ENCODE measurements around the gene BCAS3.

BCAS3 gene

GRCh38 chr17:61379457-61380216 lies 702.0 kb downstream of the BCAS3 start:
- no peak for DNase-seq (ENCODE audit: low spot score)
- no peak for TF ChIP-seq CTCF (IDR thresholded peaks at IDR 0.05; ENCODE audit: extremely low read depth, missing control alignments)

DNA sequence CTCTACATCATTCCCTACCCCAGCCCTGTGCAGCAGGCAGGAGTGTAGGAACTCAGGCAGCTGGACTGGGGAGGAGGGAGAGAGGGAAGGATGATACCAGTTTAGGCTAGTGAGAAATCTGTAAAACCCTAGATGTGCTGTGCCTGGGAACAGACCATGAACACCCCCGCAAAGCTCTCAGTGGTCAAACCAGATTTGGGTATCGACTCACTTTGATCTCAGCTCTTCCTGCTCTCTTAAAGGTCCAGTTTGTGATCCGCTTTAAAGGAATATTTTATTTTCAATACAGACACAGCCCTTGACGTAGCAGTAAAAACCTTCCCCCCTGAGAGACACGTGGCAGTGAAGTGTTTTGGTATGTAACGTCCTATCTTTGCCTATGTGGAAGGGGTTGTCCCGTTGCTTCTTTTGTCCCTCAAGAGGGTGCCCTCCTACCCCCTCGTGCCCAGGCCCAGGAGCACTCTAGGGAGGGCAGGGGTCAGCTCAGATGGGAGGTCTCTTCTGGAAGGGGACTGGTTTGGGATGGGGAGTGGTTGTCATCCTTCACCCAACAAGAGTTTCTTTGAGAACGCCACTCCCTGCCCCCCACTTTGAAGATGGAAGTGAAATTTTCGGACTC lies 702.7 kb downstream of the BCAS3 start:
- TF ChIP-seq CTCF (IDR thresholded peaks at IDR 0.05; ENCODE audit: extremely low read depth, missing control alignments): no peak
- DNase-seq (ENCODE audit: low spot score): no peak

DNA sequence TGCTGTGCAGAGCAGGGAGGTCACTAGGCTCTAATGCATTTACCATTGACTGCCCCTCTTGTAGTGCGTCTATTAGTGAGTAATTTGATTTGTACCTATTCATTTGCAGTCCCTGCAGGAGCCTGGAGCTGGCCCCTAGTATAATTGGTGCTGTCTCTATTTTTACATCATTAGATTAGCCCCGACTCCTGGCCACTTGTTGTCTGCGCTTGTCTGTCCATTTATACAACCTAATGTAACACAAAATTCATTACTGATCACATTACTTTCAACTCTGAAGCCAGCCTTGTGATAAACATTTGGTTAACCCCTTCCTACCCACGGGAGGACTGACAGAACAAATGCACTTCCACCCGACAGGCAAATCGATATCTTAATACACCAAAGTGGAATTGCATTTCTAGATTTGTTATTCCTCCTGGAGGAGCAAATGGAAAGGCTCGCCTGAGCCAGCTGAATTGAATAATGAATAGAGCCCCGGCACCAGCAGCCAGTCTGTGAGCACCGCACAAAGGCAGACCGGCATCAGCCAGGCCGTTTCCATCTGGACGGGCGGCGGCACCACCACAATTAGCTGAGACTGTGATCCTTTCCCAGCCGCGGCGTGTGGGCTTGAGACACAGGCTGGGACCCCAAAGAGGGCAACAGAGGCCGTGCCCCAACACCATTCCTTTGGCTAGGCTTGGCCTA lies 703.3 kb downstream of the BCAS3 start:
- DNase-seq (ENCODE audit: low spot score): no peak
- TF ChIP-seq CTCF (IDR thresholded peaks at IDR 0.05; ENCODE audit: extremely low read depth, missing control alignments): no peak

DNA sequence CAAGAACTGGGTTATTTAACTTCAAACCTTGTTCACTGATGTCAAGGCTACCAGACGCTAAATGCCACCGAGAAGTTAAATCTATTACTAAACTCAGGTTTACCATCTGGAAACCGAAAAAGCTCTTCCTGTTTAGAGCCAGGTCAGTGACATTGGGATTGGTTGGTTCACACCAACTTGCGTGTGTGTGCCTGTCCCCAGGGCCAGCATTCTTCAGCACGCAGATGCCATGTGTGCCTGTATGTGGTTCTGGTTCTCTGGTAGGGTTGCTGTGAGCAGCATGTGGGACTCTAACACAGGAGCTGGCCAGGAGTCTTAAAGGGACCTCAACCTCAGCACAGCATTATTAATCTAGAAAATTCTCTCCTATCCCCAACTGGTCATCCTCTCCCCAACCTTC lies 703.9 kb downstream of the BCAS3 start:
- no peak for TF ChIP-seq CTCF (IDR thresholded peaks at IDR 0.05; ENCODE audit: extremely low read depth, missing control alignments)
- DNase-seq (ENCODE audit: low spot score): no peak

- no peak for TF ChIP-seq CTCF (IDR thresholded peaks at IDR 0.05; ENCODE audit: extremely low read depth, missing control alignments)
- no peak for DNase-seq (ENCODE audit: low spot score)
Observed at GRCh38 chr17:61382796-61383688, 705.4 kb downstream of the BCAS3 start.

DNA sequence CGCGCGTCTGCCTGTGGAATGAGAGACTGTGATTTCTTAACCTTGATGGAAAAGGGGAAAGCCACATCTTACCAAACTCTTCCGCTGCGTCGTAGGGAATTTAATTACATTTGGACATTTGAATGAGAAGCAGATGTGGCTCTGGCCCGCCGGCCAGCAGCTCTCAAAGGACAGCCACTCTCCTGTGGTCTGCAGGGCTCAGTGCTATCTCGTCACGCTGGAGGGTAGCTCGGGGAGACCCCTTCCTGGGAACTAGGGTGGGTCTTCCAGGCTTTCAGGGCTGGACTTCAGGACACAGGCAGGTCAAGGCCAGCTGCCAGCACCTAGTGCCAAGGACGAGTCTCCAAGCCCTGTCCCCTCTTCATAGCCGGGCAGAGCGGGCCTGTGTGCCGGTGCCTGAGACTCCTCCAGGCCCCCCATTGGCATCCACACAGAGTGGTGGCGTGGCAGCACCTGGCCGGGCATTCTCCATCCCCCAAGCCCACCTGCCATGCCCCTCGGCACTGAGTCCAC lies 706.1 kb downstream of the BCAS3 start:
- no peak for DNase-seq (ENCODE audit: low spot score)
- TF ChIP-seq CTCF (IDR thresholded peaks at IDR 0.05; ENCODE audit: extremely low read depth, missing control alignments): no peak

All from GM20000 (cell line).